ENCODE results near the gene TMEM175. TPM values are rescaled to one million over a fixed set of nuclear protein-coding genes. Genes with fewer than 3 reads are reported as not detected.

The TMEM175 gene
- total and polyA plus RNA-seq, 2 of the 4 experiments (the other 2 are of a cell fraction) = 7.7 to 41.9 TPM

GRCh38 chr4:955931-956381 lies 23.7 kb downstream of the TMEM175 start:
- H3K56ac ChIP-seq (ENCODE audit: extremely low read depth, insufficient read depth, low read length) = no peak overlapping the region
- H2AFZ ChIP-seq (replicated peaks; ENCODE audit: low read length, poor library complexity) = no peak overlapping the region
- ATAC-seq (ENCODE audit: low read depth) = no peak
- dilution Hi-C loops (cut with HindIII; ENCODE audit: low sequenced_read_pairs, unreplicated experiment) (no loop called here), intact Hi-C loops (cut with micrococcal nuclease) (no loop called here), in situ Hi-C loops (cut with MboI; ENCODE audit: low sequenced_read_pairs) (no loop called here)
- no peak overlapping the region for H2BK15ac ChIP-seq (ENCODE audit: low read depth, low read length)
- H3K9ac ChIP-seq (ENCODE audit: low read depth, low read length) = no peak overlapping the region
- POLR2A ChIA-PET (ENCODE audit: unreplicated experiment) = no interaction called here
- 0 out of 2 replicates have a peak, but pooled peaks cover under 1% of the 10 kb centered on the region for H4K20me1 ChIP-seq (ENCODE audit: insufficient read depth, low read length)
- 0 out of 2 replicates have a peak, but pooled peaks cover 2% of the 10 kb centered on the region for H3K9me1 ChIP-seq (ENCODE audit: insufficient read depth, low read length)
- H3K4me2 ChIP-seq (ENCODE audit: low read depth, low read length) = no peak overlapping the region
- 100% methylated on average over 2 of the region's 12 CpGs; no CpG with 5 or more reads in 1 of the 2 experiments for WGBS, 2 experiments (ENCODE audit: extremely low coverage in 2 of 2, insufficient read length in 1 of 2)
- no peak overlapping the region for H3K4me3 ChIP-seq (ENCODE audit: insufficient read depth, low read depth, low read length)
- H2BK5ac ChIP-seq (ENCODE audit: low read depth, low read length, poor library complexity, severe bottlenecking) = no peak overlapping the region
- H2AK5ac ChIP-seq (ENCODE audit: low read depth, low read length) = no peak overlapping the region
- no peak for TF ChIP-seq POLR2A (IDR thresholded peaks at IDR 0.05; ENCODE audit: low read depth, low read length)
- no peak for TF ChIP-seq CHD1 (IDR thresholded peaks at IDR 0.05; ENCODE audit: low read depth, low read length)
- TF ChIP-seq NFE2L2 (IDR thresholded peaks at IDR 0.05; ENCODE audit: low read depth, low read length) = no peak
- TF ChIP-seq RAD21 (IDR thresholded peaks at IDR 0.05; ENCODE audit: low read length) = no peak
- no peak for TF ChIP-seq CEBPB (IDR thresholded peaks at IDR 0.05; ENCODE audit: low read depth, low read length)
- TF ChIP-seq USF2 (IDR thresholded peaks at IDR 0.05; ENCODE audit: low read depth, low read length) = no peak
- no peak for TF ChIP-seq BHLHE40 (IDR thresholded peaks at IDR 0.05; ENCODE audit: low read depth, low read length)
- no peak for TF ChIP-seq FOS (IDR thresholded peaks at IDR 0.05; ENCODE audit: low read depth, low read length)
- no peak for TF ChIP-seq CTCF (conservative IDR thresholded peaks at IDR 0.05; ENCODE audit: low read depth, low read length)
- no peak for TF ChIP-seq SMC3 (IDR thresholded peaks at IDR 0.05; ENCODE audit: low read depth, low read length)
- TF ChIP-seq RCOR1 (IDR thresholded peaks at IDR 0.05; ENCODE audit: insufficient replicate concordance, low read length) = no peak
- peaks cover 28% of the 10 kb centered on the region for H3K36me3 ChIP-seq (ENCODE audit: control insufficient read depth, insufficient read depth, low read length)
- H3K18ac ChIP-seq (ENCODE audit: low read depth, low read length) = no peak overlapping the region
- H3K23ac ChIP-seq (ENCODE audit: low read depth, low read length) = no peak overlapping the region
- no peaks in the 10 kb centered on the region for H3K9me3 ChIP-seq (ENCODE audit: control insufficient read depth, insufficient read depth, low read length)
- no peak overlapping the region for H4K91ac ChIP-seq (ENCODE audit: insufficient read depth, low read depth, low read length)
- H3K27me3 ChIP-seq (ENCODE audit: control insufficient read depth, insufficient read depth, low read length) = no peaks in the 10 kb centered on the region
- DNase-seq = no peak
- no peak overlapping the region for H3K14ac ChIP-seq (replicated peaks; ENCODE audit: low read depth, low read length)
- H3K27ac ChIP-seq (ENCODE audit: insufficient read depth, low read length) = no peak overlapping the region
- CTCF ChIA-PET = no interaction called here
- H2BK20ac ChIP-seq (ENCODE audit: low read depth, low read length) = no peak overlapping the region
- H3K79me1 ChIP-seq (ENCODE audit: low read depth in 1 of 2, low read length in 2 of 2) = no peaks in the 10 kb centered on the region
- no peak overlapping the region for H4K5ac ChIP-seq (ENCODE audit: low read depth, low read length)
- no peaks in the 10 kb centered on the region for H3K4me1 ChIP-seq (ENCODE audit: control insufficient read depth, insufficient read depth, low read length)
- BruUV-seq (replicated peaks) = no TSS peak
- no peak overlapping the region for H2BK120ac ChIP-seq (ENCODE audit: low read depth, low read length)
- H3K4ac ChIP-seq (ENCODE audit: low read depth, low read length) = no peak overlapping the region
- no peak overlapping the region for H4K8ac ChIP-seq (ENCODE audit: low read depth in 2 of 2, low read length in 2 of 2)
- H2AK9ac ChIP-seq (replicated peaks; ENCODE audit: low read depth, low read length, poor library complexity) = no peak overlapping the region
